Measurements from ENCODE around the gene AFAP1L1.

- TF ChIP-seq CTCF (IDR thresholded peaks at IDR 0.05; ENCODE audit: low read length) (no peak), EZH2 (optimal IDR thresholded peaks at IDR 0.05; ENCODE audit: low read depth, low read length) (no peak)
Measured at GRCh38 chr5:149379177-149379761, 107.6 kb downstream of the AFAP1L1 start, which contains the start of gene IL17B.
